Measurements from ENCODE around the gene ERC2. TPM values are rescaled to one million over a fixed set of nuclear protein-coding genes. Genes with fewer than 3 reads are reported as not detected.

Gene ERC2
- polyA plus RNA-seq, 2 of the 4 experiments (the other 2 are of a cell fraction): 0.16 TPM; not detected in 1

GRCh38 chr3:55790596-55791350, 677.5 kb downstream of the ERC2 start:
- H3K4me3 ChIP-seq: no peak overlapping the region
- H3K4me2 ChIP-seq: no peak overlapping the region
- FAIRE-seq: no peak
- POLR2A ChIA-PET: no interaction called here
- ATAC-seq: no peak
- no peak overlapping the region for H3K27ac ChIP-seq
- no peak for TF ChIP-seq BCL3 (IDR thresholded peaks at IDR 0.05)
- no peak for TF ChIP-seq EP300 (IDR thresholded peaks at IDR 0.05)
- no peak for TF ChIP-seq ELK1 (IDR thresholded peaks at IDR 0.05; ENCODE audit: low read depth, low read length)
- no peak for TF ChIP-seq HOXA7 (CRISPR knock-in tag; IDR thresholded peaks at IDR 0.05)
- no peak for TF ChIP-seq NPAS2 (CRISPR knock-in tag; IDR thresholded peaks at IDR 0.05; ENCODE audit: borderline replicate concordance)
- no peak for TF ChIP-seq HES2 (IDR thresholded peaks at IDR 0.05)
- no peak for TF ChIP-seq NFE2L2 (conservative IDR thresholded peaks at IDR 0.05; ENCODE audit: low read length)
- TF ChIP-seq RCOR1 (IDR thresholded peaks at IDR 0.05; ENCODE audit: low read depth, low read length): no peak
- no peak for TF ChIP-seq PHF8 (IDR thresholded peaks at IDR 0.05; ENCODE audit: borderline replicate concordance, low read depth)
- TF ChIP-seq ESRRA (IDR thresholded peaks at IDR 0.05; ENCODE audit: borderline replicate concordance, low read length): no peak
- no peak for TF ChIP-seq EHF (CRISPR knock-in tag; IDR thresholded peaks at IDR 0.05)
- TF ChIP-seq RFX5 (IDR thresholded peaks at IDR 0.05): no peak
- no peak for TF ChIP-seq RAD21 (conservative IDR thresholded peaks at IDR 0.05 in 1 of 2, IDR thresholded peaks at IDR 0.05 in 1 of 2)
- TF ChIP-seq JUNB (IDR thresholded peaks at IDR 0.05): no peak
- no peak for TF ChIP-seq RNF2 (IDR thresholded peaks at IDR 0.05; ENCODE audit: borderline replicate concordance, low read depth)
- TF ChIP-seq PBX3 (IDR thresholded peaks at IDR 0.05): no peak
- no peak for TF ChIP-seq CHD4 (IDR thresholded peaks at IDR 0.05; ENCODE audit: borderline replicate concordance)
- TF ChIP-seq TP53 (CRISPR knock-in tag; IDR thresholded peaks at IDR 0.05): no peak
- no peak for DNase-seq (ENCODE audit: low read depth in 1 of 2, low spot score in 1 of 2)
- CTCF ChIA-PET: no interaction called here
- no peaks in the 10 kb centered on the region for H3K4me1 ChIP-seq
- 11% methylated on average over 3 of the region's 3 CpGs for WGBS (ENCODE audit: missing lambda C conversion rate)
- no peaks in the 10 kb centered on the region for H3K9me3 ChIP-seq

GRCh38 chr3:55789516-55789915, 678.8 kb downstream of the ERC2 start:
- TF ChIP-seq PHF8 (IDR thresholded peaks at IDR 0.05; ENCODE audit: borderline replicate concordance, low read depth) (no peak), FOSB (CRISPR knock-in tag; IDR thresholded peaks at IDR 0.05) (no peak), ATOH8 (CRISPR knock-in tag; IDR thresholded peaks at IDR 0.05; ENCODE audit: low read depth) (no peak)
- H3K9me3 ChIP-seq: no peaks in the 10 kb centered on the region
- CTCF ChIA-PET: interaction anchor here (1.0 kb wide), 1 partner anchor 10 kb away, joined by 3 read pairs; no protein-coding TSS in a partner anchor
- FAIRE-seq (no peak), DNase-seq (ENCODE audit: low read depth in 1 of 2, low spot score in 1 of 2) (no peak), ATAC-seq (no peak)
- H3K27ac ChIP-seq: no peak overlapping the region
- H3K4me3 ChIP-seq: no peak overlapping the region
- WGBS (ENCODE audit: missing lambda C conversion rate): 27% methylated on average over 2 of the region's 2 CpGs
- POLR2A ChIA-PET: no interaction called here
- H3K4me2 ChIP-seq: no peak overlapping the region
- no peaks in the 10 kb centered on the region for H3K4me1 ChIP-seq
